Cardiac muscle cell (in vitro differentiated cells and primary cell): ENCODE results near the gene TRAF4. TPM values are rescaled to one million over a fixed set of nuclear protein-coding genes. Genes with fewer than 3 reads are reported as not detected.
A peak's percentile ranks its signal among the peaks of the same experiment; 100 is the strongest.

Experiments used
- DNase-seq, 2 donors: peaks; one replicate each; pipeline versions ENCODE4 v3.0.0 to v3.0.0-alpha.2; 2010 to 2017; ENCODE audit warnings: low read depth in 1 of 2, low spot score in 1 of 2
- H3K27ac ChIP-seq: fragments of 200-600 bp; sonication (generic); 2 replicates; pipeline ENCODE4 v1.5.1; 2016
- H3K27me3 ChIP-seq: fragments of 200-600 bp; sonication (generic); 2 replicates; pipeline ENCODE4 v1.6.0; 2016; ENCODE audit warnings: control low read depth
- H3K36me3 ChIP-seq: fragments of 200-600 bp; sonication (generic); 2 replicates; pipeline ENCODE4 v1.5.1; 2016; ENCODE audit warnings: control low read depth
- H3K4me1 ChIP-seq: fragments of 200-600 bp; sonication (generic); 2 replicates; pipeline ENCODE4 v1.8.1; 2017; ENCODE audit warnings: low read depth, mild to moderate bottlenecking, mixed run types
- H3K4me3 ChIP-seq: fragments of 200-600 bp; sonication (generic); 2 replicates; pipeline ENCODE4 v1.5.1; 2016; ENCODE audit warnings: mild to moderate bottlenecking
- H3K9me3 ChIP-seq: fragments of 200-600 bp; sonication (generic); 2 replicates; pipeline ENCODE4 v1.5.1; 2017; ENCODE audit warnings: low read depth, mild to moderate bottlenecking, control low read depth
- CTCF ChIP-seq: IDR thresholded peaks from 2 replicates; pipeline ENCODE4 v1.5.1; 2012; ENCODE audit warnings: low read depth, mild to moderate bottlenecking, low read length
- polyA plus RNA-seq: library from polyadenylated mRNA; unstranded; fragments of >200 nt; fragmentation: Nextera tagmentation; extraction: Ambion mirVana; gene quantifications from 2 replicates; pipeline ENCODE4 v1.2.1, GENCODE V29; 2016
- total RNA-seq: library from RNA; depleted of rRNA; stranded (reverse); fragments of >200 nt; gene quantifications from 2 replicates; pipeline ENCODE4 v1.2.3, GENCODE V29; 2016

The TRAF4 gene
- total and polyA plus RNA-seq, 2 experiments from 2014 or later, result 27.2 to 53.8 TPM

GRCh38 chr17:28712032-28712704 is 31.6 kb upstream of the TRAF4 start:
- H3K4me1 ChIP-seq, result peaks cover 16% of the 10 kb centered on the region
- peak overlapping the region; percentile 15 for H3K4me3 ChIP-seq
- H3K27ac ChIP-seq, result peak overlapping the region; percentile 61
- H3K9me3 ChIP-seq, result no peaks in the 10 kb centered on the region
- peaks cover 13% of the 10 kb centered on the region for H3K36me3 ChIP-seq
- no peak for TF ChIP-seq CTCF
- H3K27me3 ChIP-seq, result no peaks in the 10 kb centered on the region
- DNase-seq, result peak; percentile 41 to 51

GRCh38 chr17:28712705-28713415 is 31.0 kb upstream of the TRAF4 start:
- Histone ChIP-seq H3K9me3 (no peaks in the 10 kb centered on the region), H3K27me3 (no peaks in the 10 kb centered on the region), H3K4me1 (peaks cover 16% of the 10 kb centered on the region), H3K4me3 (no peak overlapping the region), H3K27ac (no peak overlapping the region), H3K36me3 (peaks cover 13% of the 10 kb centered on the region)
- TF ChIP-seq CTCF, result no peak
- no peak for DNase-seq

GRCh38 chr17:28714281-28714680 is 29.5 kb upstream of the TRAF4 start:
- TF ChIP-seq CTCF, result no peak

GRCh38 chr17:28715217-28715616 is 28.6 kb upstream of the TRAF4 start:
- peaks cover 13% of the 10 kb centered on the region for H3K36me3 ChIP-seq
- H3K4me1 ChIP-seq, result peaks cover 20% of the 10 kb centered on the region
- no peaks in the 10 kb centered on the region for H3K27me3 ChIP-seq
- H3K27ac ChIP-seq, result no peak overlapping the region
- DNase-seq, result no peak
- H3K4me3 ChIP-seq, result no peak overlapping the region
- H3K9me3 ChIP-seq, result no peaks in the 10 kb centered on the region
- no peak for TF ChIP-seq CTCF

More at GRCh38 chr17:28714281-28714680, 29.5 kb upstream of the TRAF4 start:
- Histone ChIP-seq H3K36me3 (peaks cover 13% of the 10 kb centered on the region), H3K9me3 (no peaks in the 10 kb centered on the region), H3K27me3 (no peaks in the 10 kb centered on the region), H3K27ac (no peak overlapping the region), H3K4me3 (no peak overlapping the region), H3K4me1 (peaks cover 25% of the 10 kb centered on the region)
- DNase-seq, result no peak

- Histone ChIP-seq H3K9me3 (no peaks in the 10 kb centered on the region), H3K27me3 (no peaks in the 10 kb centered on the region), H3K4me1 (peaks cover 24% of the 10 kb centered on the region), H3K36me3 (peaks cover 24% of the 10 kb centered on the region), H3K4me3 (peak overlapping the region; percentile 50), H3K27ac (peak overlapping the region; percentile 90)
- no peak for TF ChIP-seq CTCF
- DNase-seq, result peak; percentile 51 to 54
These were observed 26.9 kb upstream of the TRAF4 start for GRCh38 chr17:28716740-28717577.
